Neural cell (in vitro differentiated cells): ENCODE measurements around the gene SPRY4.

Source experiments
- CTCF ChIP-seq: fragments of 450-650 bp; IDR thresholded peaks from 2 replicates; pipeline ENCODE4 v1.5.1; 2014; ENCODE audit warnings: antibody characterized with exemption, mild to moderate bottlenecking, moderate library complexity; ENCODE audit not compliant: poor library complexity, severe bottlenecking
- EP300 ChIP-seq: fragments of 450-650 bp; conservative IDR thresholded peaks from 2 replicates; pipeline ENCODE4 v1.6.1; 2014; ENCODE audit warnings: antibody characterized with exemption, mild to moderate bottlenecking, moderate library complexity; ENCODE audit not compliant: poor library complexity, severe bottlenecking
- EZH2 ChIP-seq: fragments of 200-600, 300-800 bp; shearing (Covaris generic), sonication (generic); IDR thresholded peaks from 2 replicates; pipeline ENCODE4 v1.6.1; 2014; ENCODE audit warnings: antibody characterized with exemption, low read length, borderline replicate concordance, mild to moderate bottlenecking; ENCODE audit not compliant: insufficient read depth, poor library complexity, severe bottlenecking
- TF ChIP-seq, protein P1 (sequence below): IDR thresholded peaks from 2 replicates; pipeline ENCODE4 v1.6.1; 2012; ENCODE audit warnings: borderline replicate concordance

GRCh38 chr5:142301540-142301939 is 23.3 kb downstream of the SPRY4 start:
- no peak for TF ChIP-seq CTCF
- no peak for TF ChIP-seq EP300
- TF ChIP-seq, protein P1, sequence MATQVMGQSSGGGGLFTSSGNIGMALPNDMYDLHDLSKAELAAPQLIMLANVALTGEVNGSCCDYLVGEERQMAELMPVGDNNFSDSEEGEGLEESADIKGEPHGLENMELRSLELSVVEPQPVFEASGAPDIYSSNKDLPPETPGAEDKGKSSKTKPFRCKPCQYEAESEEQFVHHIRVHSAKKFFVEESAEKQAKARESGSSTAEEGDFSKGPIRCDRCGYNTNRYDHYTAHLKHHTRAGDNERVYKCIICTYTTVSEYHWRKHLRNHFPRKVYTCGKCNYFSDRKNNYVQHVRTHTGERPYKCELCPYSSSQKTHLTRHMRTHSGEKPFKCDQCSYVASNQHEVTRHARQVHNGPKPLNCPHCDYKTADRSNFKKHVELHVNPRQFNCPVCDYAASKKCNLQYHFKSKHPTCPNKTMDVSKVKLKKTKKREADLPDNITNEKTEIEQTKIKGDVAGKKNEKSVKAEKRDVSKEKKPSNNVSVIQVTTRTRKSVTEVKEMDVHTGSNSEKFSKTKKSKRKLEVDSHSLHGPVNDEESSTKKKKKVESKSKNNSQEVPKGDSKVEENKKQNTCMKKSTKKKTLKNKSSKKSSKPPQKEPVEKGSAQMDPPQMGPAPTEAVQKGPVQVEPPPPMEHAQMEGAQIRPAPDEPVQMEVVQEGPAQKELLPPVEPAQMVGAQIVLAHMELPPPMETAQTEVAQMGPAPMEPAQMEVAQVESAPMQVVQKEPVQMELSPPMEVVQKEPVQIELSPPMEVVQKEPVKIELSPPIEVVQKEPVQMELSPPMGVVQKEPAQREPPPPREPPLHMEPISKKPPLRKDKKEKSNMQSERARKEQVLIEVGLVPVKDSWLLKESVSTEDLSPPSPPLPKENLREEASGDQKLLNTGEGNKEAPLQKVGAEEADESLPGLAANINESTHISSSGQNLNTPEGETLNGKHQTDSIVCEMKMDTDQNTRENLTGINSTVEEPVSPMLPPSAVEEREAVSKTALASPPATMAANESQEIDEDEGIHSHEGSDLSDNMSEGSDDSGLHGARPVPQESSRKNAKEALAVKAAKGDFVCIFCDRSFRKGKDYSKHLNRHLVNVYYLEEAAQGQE, result no peak
- TF ChIP-seq EZH2, result no peak
